T-helper 22 cell (primary cell): ENCODE results near the gene MAB21L4.
"Not testable (repeated sequence)": the region's sequence is repeated elsewhere in the genome, so short reads cannot be mapped to it uniquely, and the experiment has no call there.

Experiments
- DNase-seq: peaks from one replicate; pipeline ENCODE4 v3.0.0-alpha.2; 2020; ENCODE audit warnings: low read depth

The MAB21L4 gene

GRCh38 chr2:240858871-240859270 lies 37.1 kb downstream of the MAB21L4 start:
- no peak for DNase-seq

- DNase-seq = no peak
Measured at GRCh38 chr2:240858321-240858720, 37.6 kb downstream of the MAB21L4 start.

GRCh38 chr2:240857039-240858008 lies 38.6 kb downstream of the MAB21L4 start:
- no peak for DNase-seq

GRCh38 chr2:240856151-240856980 lies 39.6 kb downstream of the MAB21L4 start:
- no peak for DNase-seq

- DNase-seq = no peak
Measured at GRCh38 chr2:240855670-240856069, 40.3 kb downstream of the MAB21L4 start.

- no peak for DNase-seq
Measured at GRCh38 chr2:240852671-240853314, 43.2 kb downstream of the MAB21L4 start.

GRCh38 chr2:240851078-240851991 lies 44.6 kb downstream of the MAB21L4 start:
- peak; percentile 41 for DNase-seq

- no peak for DNase-seq
Measured at GRCh38 chr2:240850756-240851077, 45.2 kb downstream of the MAB21L4 start.

- DNase-seq = no peak
Measured at GRCh38 chr2:240850026-240850425, 45.9 kb downstream of the MAB21L4 start.

- no peak for DNase-seq
Measured at GRCh38 chr2:240848900-240849680, 46.9 kb downstream of the MAB21L4 start.

GRCh38 chr2:240847817-240848216 lies 48.1 kb downstream of the MAB21L4 start:
- no peak for DNase-seq

- DNase-seq = no peak
Measured at GRCh38 chr2:240846873-240847595, 48.9 kb downstream of the MAB21L4 start.

GRCh38 chr2:240846309-240846708 lies 49.6 kb downstream of the MAB21L4 start:
- not testable (repeated sequence) for DNase-seq

GRCh38 chr2:240840435-240841060 lies 55.4 kb downstream of the MAB21L4 start:
- DNase-seq = no peak

GRCh38 chr2:240839152-240840143 lies 56.5 kb downstream of the MAB21L4 start:
- DNase-seq = no peak

GRCh38 chr2:240837621-240838020 lies 58.3 kb downstream of the MAB21L4 start:
- DNase-seq = no peak

- DNase-seq = no peak
Measured at GRCh38 chr2:240836781-240837467, 59.0 kb downstream of the MAB21L4 start.
